ENCODE results near the gene TTYH2.
"Not testable (repeated sequence)": the region's sequence is repeated elsewhere in the genome, so short reads cannot be mapped to it uniquely, and the experiment has no call there.

The TTYH2 gene

GRCh38 chr17:74249590-74250270 is 36.4 kb downstream of the TTYH2 start:
- Histone ChIP-seq H3K9ac (ENCODE audit: low read length) (no peak overlapping the region), H3K4me3 (ENCODE audit: low read length) (no peak overlapping the region), H3K27ac (ENCODE audit: low read depth, low read length) (no peak overlapping the region), H3K36me3 (ENCODE audit: control insufficient read depth, insufficient read depth, low read length) (no peaks in the 10 kb centered on the region), H3K27me3 (ENCODE audit: control insufficient read depth, insufficient read depth, low read length) (no peaks in the 10 kb centered on the region), H3K4me1 (ENCODE audit: control insufficient read depth, insufficient read depth, low read length) (no peaks in the 10 kb centered on the region)

DNA sequence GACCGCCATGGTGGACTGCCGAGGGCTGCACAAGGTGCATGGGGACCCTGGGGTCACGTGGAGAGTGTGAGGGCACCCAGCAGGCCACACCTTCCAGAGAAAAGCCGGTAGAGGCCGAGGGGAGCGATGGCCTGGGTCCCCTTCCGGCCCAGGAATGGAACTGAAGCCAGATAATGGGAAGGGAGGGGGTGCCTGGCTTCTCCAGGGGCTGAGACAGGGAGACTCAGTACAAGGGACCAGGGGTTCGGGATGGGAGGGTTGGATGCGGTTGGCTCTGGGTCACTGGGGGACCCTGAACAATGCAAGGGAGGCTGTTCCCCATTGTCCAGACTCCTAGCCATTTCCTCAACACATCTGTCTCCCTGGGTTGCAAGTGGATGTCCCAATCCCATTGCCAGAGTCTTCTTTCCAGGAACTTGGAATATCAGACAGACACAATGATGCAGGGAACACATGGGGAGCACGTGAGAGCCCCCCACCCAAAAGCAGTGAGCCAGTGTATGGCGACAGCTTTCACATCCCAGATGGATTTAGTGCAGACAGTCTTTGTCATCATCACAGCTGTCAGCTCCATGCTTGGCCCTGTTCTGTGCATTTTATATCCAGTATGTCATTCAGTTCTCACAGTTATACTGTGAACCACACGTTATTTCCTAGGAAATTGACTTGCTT is 37.1 kb downstream of the TTYH2 start:
- Histone ChIP-seq H3K9ac (ENCODE audit: low read length) (no peak overlapping the region), H3K4me1 (ENCODE audit: control insufficient read depth, insufficient read depth, low read length) (no peaks in the 10 kb centered on the region), H3K36me3 (ENCODE audit: control insufficient read depth, insufficient read depth, low read length) (no peaks in the 10 kb centered on the region)

DNA sequence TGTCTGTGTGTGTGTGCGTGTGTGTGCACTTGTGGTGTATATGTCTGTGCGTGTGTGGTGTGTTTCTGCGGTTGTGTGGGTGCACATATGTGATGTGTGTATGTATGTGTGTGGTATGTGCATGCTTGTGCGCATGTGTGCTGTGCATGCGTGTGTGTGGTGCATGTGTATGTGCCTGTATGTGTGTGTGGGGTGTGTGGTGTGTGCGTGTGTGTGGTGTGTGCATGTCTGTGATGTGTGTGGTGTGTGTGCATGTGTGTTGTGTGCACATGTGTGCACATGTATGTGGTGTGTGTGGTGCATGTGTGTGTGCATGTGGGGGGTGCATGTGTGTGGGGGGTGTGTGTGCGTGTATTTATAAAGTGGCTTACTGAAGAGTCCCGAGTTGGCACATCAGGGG is 37.7 kb downstream of the TTYH2 start:
- Histone ChIP-seq H3K4me3 (ENCODE audit: low read length) (no peak overlapping the region), H3K4me1 (ENCODE audit: control insufficient read depth, insufficient read depth, low read length) (no peaks in the 10 kb centered on the region), H3K27me3 (ENCODE audit: control insufficient read depth, insufficient read depth, low read length) (no peaks in the 10 kb centered on the region), H3K27ac (ENCODE audit: low read depth, low read length) (no peak overlapping the region), H3K36me3 (ENCODE audit: control insufficient read depth, insufficient read depth, low read length) (no peaks in the 10 kb centered on the region), H3K9ac (ENCODE audit: low read length) (no peak overlapping the region)

More for the DNA sequence above, 37.1 kb downstream of the TTYH2 start:
- no peaks in the 10 kb centered on the region for H3K27me3 ChIP-seq (ENCODE audit: control insufficient read depth, insufficient read depth, low read length)
- no peak overlapping the region for H3K27ac ChIP-seq (ENCODE audit: low read depth, low read length)
- no peak overlapping the region for H3K4me3 ChIP-seq (ENCODE audit: low read length)

GRCh38 chr17:74251569-74251968 is 38.2 kb downstream of the TTYH2 start:
- Histone ChIP-seq H3K4me1 (ENCODE audit: control insufficient read depth, insufficient read depth, low read length) (no peaks in the 10 kb centered on the region), H3K36me3 (ENCODE audit: control insufficient read depth, insufficient read depth, low read length) (no peaks in the 10 kb centered on the region), H3K27me3 (ENCODE audit: control insufficient read depth, insufficient read depth, low read length) (no peaks in the 10 kb centered on the region), H3K9ac (ENCODE audit: low read length) (no peak overlapping the region), H3K4me3 (ENCODE audit: low read length) (no peak overlapping the region), H3K27ac (ENCODE audit: low read depth, low read length) (no peak overlapping the region)

- H3K27me3 ChIP-seq (ENCODE audit: control insufficient read depth, insufficient read depth, low read length): no peaks in the 10 kb centered on the region
- H3K36me3 ChIP-seq (ENCODE audit: control insufficient read depth, insufficient read depth, low read length): no peaks in the 10 kb centered on the region
- H3K4me1 ChIP-seq (ENCODE audit: control insufficient read depth, insufficient read depth, low read length): no peaks in the 10 kb centered on the region
These were observed 38.8 kb downstream of the TTYH2 start for GRCh38 chr17:74252211-74252610.

DNA sequence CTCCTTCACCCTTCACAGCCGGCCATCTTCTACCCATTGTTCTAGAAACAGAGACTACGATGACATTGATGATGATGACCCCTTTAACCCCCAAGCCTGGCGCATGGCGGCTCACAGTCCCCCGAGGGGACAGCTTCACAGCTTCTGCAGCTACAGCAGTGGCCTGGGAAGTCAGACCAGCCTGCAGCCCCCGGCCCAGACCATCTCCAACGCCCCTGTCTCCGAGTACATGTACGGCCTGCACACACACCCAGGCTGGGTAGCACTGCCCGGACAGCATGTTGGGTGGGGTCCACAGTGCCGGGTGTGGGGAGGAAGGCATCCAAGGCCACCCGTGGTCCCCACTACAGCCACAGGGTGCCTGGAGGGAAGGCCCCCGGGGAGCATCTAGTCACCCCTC is 39.7 kb downstream of the TTYH2 start:
- no peaks in the 10 kb centered on the region for H3K36me3 ChIP-seq (ENCODE audit: control insufficient read depth, insufficient read depth, low read length)
- no peaks in the 10 kb centered on the region for H3K4me1 ChIP-seq (ENCODE audit: control insufficient read depth, insufficient read depth, low read length)

More at GRCh38 chr17:74252211-74252610, 38.8 kb downstream of the TTYH2 start:
- Histone ChIP-seq H3K27ac (ENCODE audit: low read depth, low read length) (no peak overlapping the region), H3K9ac (ENCODE audit: low read length) (no peak overlapping the region), H3K4me3 (ENCODE audit: low read length) (no peak overlapping the region)

GRCh38 chr17:74257311-74257710 is 43.9 kb downstream of the TTYH2 start:
- no peaks in the 10 kb centered on the region for H3K36me3 ChIP-seq (ENCODE audit: control insufficient read depth, insufficient read depth, low read length)
- no peaks in the 10 kb centered on the region for H3K4me1 ChIP-seq (ENCODE audit: control insufficient read depth, insufficient read depth, low read length)
- H3K27ac ChIP-seq (ENCODE audit: low read depth, low read length): no peak overlapping the region
- H3K9ac ChIP-seq (ENCODE audit: low read length): no peak overlapping the region
- H3K4me3 ChIP-seq (ENCODE audit: low read length): no peak overlapping the region
- no peaks in the 10 kb centered on the region for H3K27me3 ChIP-seq (ENCODE audit: control insufficient read depth, insufficient read depth, low read length)

More for the DNA sequence above, 39.7 kb downstream of the TTYH2 start:
- H3K9ac ChIP-seq (ENCODE audit: low read length): no peak overlapping the region
- no peak overlapping the region for H3K27ac ChIP-seq (ENCODE audit: low read depth, low read length)
- H3K27me3 ChIP-seq (ENCODE audit: control insufficient read depth, insufficient read depth, low read length): no peaks in the 10 kb centered on the region
- no peak overlapping the region for H3K4me3 ChIP-seq (ENCODE audit: low read length)

- Histone ChIP-seq H3K27ac (ENCODE audit: low read depth, low read length) (no peak overlapping the region), H3K9ac (ENCODE audit: low read length) (no peak overlapping the region), H3K36me3 (ENCODE audit: control insufficient read depth, insufficient read depth, low read length) (no peaks in the 10 kb centered on the region), H3K4me1 (ENCODE audit: control insufficient read depth, insufficient read depth, low read length) (no peaks in the 10 kb centered on the region), H3K4me3 (ENCODE audit: low read length) (no peak overlapping the region), H3K27me3 (ENCODE audit: control insufficient read depth, insufficient read depth, low read length) (no peaks in the 10 kb centered on the region)
These were observed 46.5 kb downstream of the TTYH2 start for GRCh38 chr17:74259667-74260524.

DNA sequence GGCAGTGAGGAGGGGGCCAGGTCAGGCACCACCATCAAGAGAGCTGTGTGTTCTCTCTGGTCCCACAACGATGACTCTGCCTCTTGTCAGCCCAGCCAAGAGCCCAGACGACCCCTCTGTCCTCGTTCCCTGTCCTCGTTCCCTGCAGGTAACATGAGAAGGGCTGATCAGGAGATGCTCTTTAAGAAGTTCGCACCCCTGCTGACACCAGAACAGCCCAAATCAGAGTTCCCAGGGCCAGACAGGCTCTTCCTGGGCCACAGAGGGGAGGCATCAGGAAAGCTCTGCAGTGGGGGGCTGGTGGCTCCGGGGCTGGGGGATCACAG is 47.1 kb downstream of the TTYH2 start:
- no peaks in the 10 kb centered on the region for H3K27me3 ChIP-seq (ENCODE audit: control insufficient read depth, insufficient read depth, low read length)
- H3K4me3 ChIP-seq (ENCODE audit: low read length): no peak overlapping the region
- H3K27ac ChIP-seq (ENCODE audit: low read depth, low read length): no peak overlapping the region
- no peak overlapping the region for H3K9ac ChIP-seq (ENCODE audit: low read length)
- H3K4me1 ChIP-seq (ENCODE audit: control insufficient read depth, insufficient read depth, low read length): no peaks in the 10 kb centered on the region
- no peaks in the 10 kb centered on the region for H3K36me3 ChIP-seq (ENCODE audit: control insufficient read depth, insufficient read depth, low read length)

DNA sequence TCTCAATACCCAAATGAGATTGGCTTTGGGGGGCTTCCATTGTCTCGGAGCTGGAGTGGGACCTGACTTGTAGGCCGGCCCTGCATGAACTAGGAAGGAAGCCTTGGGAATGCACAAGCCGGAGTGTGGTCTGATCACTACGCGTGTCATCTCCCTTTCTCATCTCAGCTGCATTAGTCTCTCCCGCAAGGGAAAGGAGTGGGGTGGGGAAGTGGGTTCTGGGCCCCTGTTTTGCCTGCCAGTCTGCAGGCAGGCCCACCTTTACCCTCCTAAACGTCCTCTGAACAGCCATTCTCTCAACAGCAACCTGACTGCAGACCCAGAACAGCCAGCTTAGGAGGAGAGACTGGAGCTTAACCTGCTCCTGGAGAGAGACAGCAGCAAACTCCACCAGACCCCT is 49.2 kb downstream of the TTYH2 start:
- H3K27ac ChIP-seq (ENCODE audit: low read depth, low read length): no peak overlapping the region
- H3K4me1 ChIP-seq (ENCODE audit: control insufficient read depth, insufficient read depth, low read length): no peaks in the 10 kb centered on the region
- H3K4me3 ChIP-seq (ENCODE audit: low read length): no peak overlapping the region
- H3K27me3 ChIP-seq (ENCODE audit: control insufficient read depth, insufficient read depth, low read length): no peaks in the 10 kb centered on the region
- H3K9ac ChIP-seq (ENCODE audit: low read length): no peak overlapping the region
- H3K36me3 ChIP-seq (ENCODE audit: control insufficient read depth, insufficient read depth, low read length): no peaks in the 10 kb centered on the region

DNA sequence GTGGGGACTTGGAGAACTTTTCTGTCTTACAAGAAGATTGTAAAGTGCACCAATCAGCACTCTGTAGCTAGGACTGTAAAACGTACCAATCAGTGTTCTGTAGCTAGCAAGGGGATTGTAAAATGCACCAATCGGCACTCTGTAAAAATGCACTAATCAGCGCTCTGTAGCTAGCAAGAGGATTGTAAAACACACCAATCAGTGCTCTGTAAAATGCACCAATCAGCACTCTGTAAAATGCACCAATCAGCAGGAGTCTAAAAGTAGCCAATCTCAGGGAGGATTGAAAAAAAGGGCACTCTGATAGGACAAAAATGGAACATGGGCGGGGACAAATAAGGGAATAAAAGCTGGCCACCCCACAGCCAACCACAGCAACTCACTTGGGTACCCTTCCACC is 53.7 kb downstream of the TTYH2 start:
- H3K27me3 ChIP-seq (ENCODE audit: control insufficient read depth, insufficient read depth, low read length); H3K36me3 ChIP-seq (ENCODE audit: control insufficient read depth, insufficient read depth, low read length); H3K9ac ChIP-seq (ENCODE audit: low read length); H3K4me1 ChIP-seq (ENCODE audit: control insufficient read depth, insufficient read depth, low read length); H3K4me3 ChIP-seq (ENCODE audit: low read length); H3K27ac ChIP-seq (ENCODE audit: low read depth, low read length): not testable (repeated sequence)

GRCh38 chr17:74267579-74267978 is 54.2 kb downstream of the TTYH2 start:
- Histone ChIP-seq H3K9ac (ENCODE audit: low read length) (no peak overlapping the region), H3K27me3 (ENCODE audit: control insufficient read depth, insufficient read depth, low read length) (no peaks in the 10 kb centered on the region), H3K36me3 (ENCODE audit: control insufficient read depth, insufficient read depth, low read length) (no peaks in the 10 kb centered on the region), H3K27ac (ENCODE audit: low read depth, low read length) (no peak overlapping the region), H3K4me1 (ENCODE audit: control insufficient read depth, insufficient read depth, low read length) (no peaks in the 10 kb centered on the region), H3K4me3 (ENCODE audit: low read length) (no peak overlapping the region)
